NCI-H2171 (cell line): ENCODE measurements around the gene BTF3.
A peak's percentile ranks its signal among the peaks of the same experiment; 100 is the strongest.
"Not testable (repeated sequence)": the region's sequence is repeated elsewhere in the genome, so short reads cannot be mapped to it uniquely, and the experiment has no call there.

Experiments used
- DNase-seq: peaks from one replicate; lab custom pipeline; 2025; lab: John Stamatoyannopoulos, UW

BTF3 gene

DNA sequence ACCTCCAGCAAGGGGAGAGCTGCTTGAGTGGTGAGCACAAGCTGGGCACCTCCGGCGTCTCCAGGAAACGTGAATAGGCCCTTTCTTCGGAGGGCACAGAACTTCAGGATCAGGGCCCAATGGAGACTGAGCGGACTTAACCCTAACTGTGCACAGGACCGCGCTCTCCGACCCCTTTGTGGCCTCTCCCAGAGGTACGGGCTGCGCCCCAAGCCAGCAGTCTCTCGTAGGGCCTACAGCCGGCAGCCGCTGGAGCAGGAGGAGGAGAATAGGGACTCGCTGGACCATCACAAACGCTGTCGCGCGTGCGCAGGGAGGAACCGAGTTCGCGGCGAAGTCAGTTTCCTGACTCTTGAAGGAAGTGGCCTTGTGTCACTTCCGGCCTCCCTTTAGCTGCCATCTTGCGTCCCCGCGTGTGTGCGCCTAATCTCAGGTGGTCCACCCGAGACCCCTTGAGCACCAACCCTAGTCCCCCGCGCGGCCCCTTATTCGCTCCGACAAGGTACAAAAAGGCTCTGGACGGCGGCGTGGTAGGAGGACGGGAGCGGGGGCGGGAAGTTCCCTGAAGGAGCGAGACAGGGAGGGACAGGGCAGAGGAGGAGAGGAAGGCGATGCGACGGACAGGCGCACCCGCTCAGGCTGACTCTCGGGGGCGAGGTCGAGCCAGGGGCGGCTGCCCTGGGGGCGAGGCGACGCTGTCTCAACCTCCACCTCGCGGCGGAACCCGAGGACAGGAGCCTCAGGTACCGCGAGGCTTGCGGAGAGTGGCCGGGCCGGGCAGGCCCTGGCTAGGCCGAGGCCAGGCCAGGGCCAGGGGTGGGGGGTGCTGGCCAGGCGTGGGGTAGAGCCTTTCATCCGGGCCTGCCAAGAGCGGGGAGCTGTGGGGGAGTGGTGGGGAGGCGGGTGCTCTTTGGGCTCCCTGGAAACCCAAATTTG, at the start of gene BTF3:
Gene BTF3 (plus strand): TSS at position 386 of the 936 bp plus-strand sequence. CDS start 226 bp downstream, at position 612.
- peak; percentile 79 for DNase-seq

DNA sequence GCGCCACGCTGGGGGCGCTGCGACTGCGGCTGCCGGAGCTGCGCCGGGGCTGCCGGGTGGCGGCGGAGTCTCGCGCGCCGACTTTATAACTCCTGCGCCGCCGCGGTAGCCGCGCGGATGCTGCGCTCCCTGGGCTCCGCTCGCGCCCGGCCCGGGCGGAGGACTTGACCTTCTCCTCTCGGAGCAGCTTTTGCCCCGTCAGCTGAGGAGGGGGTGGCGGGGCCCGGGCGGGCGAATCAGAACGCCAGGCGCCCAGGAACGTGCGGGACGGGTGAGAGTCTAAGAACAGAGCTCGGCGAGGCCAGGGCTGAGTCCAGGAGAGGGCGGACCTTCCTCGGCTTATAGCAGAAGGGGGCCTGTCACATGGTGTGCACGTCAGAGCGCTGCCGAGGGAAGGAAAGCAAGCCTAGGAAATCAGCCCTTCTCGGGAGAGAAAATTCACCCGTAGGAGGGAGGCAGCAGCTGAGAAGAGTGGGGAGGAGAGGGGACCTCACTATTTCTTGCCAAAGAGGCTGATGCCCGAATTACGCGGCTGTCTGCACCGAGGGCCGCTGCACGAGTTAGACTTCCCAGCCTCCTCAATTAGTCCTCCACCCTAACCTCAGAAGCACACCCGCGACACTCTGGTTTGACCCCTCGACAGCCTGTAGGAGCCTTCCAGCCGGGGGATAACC, 49.6 kb upstream of the BTF3 start, which contains the start of gene FOXD1:
Gene FOXD1 (minus strand): TSS at position 315 of the 674 bp plus-strand sequence. CDS start 415 bp downstream, outside the sequence.
- peak; percentile 57 for DNase-seq

DNA sequence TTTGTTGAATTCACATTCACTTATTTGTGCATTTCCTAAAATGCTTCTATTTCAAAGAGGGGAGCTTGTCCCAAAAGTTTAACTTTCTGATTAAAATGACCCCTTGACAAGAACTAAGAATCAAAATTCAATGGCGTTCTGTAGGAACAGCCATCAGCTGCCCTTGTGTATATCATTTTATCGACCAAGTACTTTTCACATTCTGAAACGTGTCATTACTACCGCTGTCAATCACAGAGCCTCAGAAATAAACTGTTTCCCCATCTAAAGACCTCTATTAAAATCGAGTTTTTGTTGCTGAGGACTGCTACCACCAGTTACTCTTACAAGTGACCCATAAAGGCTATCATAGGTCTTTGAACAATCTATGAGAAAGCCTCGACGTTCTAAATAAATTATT, 48.1 kb upstream of the BTF3 start:
- DNase-seq = no peak

DNA sequence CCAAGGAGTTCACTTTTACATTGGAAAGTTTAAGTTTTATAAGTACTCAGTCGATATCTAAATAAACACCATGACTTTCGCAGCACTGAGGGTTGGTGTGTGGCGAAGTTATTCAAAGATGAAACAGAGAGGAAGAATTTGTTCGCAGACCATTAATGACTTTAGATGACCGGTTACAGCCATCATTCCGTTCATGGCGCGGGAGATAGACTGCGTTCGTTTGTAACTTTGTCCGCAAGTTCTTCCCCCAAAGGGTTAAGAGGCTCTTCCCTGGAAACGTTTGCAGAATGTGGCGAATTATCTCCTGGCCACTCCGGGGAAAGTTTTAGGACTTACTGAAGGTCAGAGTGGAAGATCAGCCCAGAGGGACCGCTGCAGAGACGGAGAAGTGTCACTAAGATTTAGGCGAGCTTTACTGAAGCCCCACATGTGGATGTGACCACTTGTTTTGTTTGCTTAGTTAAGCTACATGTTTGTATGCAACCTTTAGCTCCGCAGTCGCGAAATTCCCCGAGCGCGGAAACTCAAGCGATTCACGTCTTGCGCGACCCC, 47.5 kb upstream of the BTF3 start:
- DNase-seq = no peak

DNA sequence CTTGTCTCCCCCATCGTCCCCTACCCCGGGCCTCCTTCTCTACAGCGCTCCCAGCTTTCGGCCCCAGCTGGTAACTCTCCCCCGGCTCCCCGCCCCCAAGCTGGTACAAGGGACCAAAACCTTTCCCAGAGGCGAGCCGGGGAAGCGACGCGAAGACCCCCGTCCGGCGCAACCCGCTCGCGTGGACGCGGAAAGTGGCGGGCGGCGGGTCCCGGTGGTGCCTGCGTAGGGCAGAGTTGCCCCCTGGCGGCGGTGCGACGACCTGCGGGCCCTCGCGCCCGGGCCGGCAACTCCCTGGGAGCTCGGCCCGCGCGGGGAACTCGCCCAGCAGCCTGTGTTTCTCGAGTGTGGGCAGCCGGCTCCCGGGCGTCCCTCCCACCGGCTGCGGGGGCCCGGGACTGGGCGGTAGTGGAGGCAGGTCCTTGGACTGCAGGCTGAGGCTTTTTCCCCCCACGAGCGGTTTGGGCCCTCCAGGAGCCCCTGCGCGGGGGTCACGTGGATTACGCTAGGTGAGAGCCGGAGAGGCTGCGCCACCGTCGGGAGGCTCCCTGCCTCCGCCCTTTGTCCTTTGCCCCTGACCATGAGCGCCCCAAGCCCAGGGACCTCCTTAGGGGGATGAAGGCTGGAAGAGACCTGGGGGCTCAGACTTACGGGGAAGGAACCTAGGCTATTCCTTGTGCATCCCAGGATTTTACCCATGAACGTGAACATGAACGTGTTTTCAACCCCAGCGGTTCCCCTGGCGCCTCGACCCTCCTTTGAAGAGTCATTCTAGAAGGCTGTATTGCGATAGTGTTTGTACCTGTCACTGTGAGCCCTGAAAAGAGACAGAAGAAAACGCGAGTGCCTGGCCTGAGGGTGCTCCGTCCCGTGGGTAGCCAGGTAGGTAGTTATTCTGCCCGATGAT, 46.8 kb upstream of the BTF3 start:
- DNase-seq = no peak

DNA sequence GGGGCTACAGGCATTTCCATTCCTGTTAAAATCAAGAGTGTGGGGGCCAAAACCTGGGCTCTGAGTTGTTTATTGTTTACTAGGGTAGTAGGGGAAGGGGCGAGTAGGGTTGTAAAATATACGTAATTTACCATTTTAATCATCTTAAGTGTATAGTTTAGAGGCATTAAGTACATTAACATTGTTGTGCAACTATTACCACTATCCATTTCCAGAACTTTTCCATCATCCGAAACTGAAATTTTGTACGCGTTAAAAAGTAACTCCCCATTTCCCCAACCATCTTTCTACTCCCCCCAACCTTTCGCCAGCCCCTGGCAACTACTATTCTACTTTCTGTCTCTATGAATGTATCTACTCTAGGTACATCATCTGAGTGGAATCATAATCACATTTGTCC, 46.0 kb upstream of the BTF3 start:
- DNase-seq = no peak

DNA sequence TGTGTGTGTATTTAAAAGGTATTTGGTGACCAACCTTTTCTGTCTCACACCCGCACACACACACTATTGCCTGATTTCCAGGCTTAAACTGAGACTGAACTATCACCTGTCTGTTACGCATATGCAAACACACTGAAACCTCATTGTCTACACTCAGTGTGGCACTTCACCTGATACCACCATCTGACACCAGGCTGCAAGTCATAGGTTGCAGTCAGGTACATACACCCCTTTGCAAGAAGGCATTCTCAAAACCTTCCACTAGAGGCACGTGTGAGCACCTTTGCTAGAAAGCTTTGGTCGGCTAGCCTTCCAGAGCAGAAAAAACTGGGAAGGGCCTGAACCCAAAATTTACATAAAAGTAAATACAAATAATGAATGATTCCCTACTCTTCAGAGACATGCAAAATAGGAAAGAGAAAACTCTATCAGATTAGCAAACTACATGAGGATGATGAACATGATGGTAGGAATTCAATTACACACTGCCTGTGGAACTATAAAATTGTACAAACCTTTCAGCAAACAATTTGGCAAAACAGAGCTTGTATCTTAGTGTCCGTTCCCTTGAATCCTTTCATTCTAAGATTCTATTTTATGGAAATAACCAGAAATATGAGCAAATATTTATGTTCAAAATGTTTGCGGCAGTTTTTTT, 43.7 kb upstream of the BTF3 start:
- DNase-seq = peak; percentile 51

DNA sequence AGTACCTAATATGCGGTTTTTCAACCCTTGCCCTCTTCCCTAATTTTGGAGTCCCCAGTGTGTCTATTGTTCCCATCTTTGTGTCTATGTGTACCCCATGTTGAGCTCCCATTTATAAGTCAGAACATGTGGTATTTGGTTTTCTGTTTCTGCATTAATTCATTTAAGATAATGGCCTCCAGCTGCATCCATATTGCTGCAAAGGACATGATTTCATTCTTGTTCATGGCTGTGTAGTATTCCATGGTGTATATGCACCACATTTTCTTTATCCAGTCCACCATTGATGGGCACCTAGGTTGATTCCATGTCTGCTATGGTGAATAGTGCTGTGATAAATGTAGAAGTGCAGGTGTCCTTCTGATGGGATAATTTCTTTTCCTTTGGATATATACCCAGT, 41.8 kb upstream of the BTF3 start:
- DNase-seq = not testable (repeated sequence)

DNA sequence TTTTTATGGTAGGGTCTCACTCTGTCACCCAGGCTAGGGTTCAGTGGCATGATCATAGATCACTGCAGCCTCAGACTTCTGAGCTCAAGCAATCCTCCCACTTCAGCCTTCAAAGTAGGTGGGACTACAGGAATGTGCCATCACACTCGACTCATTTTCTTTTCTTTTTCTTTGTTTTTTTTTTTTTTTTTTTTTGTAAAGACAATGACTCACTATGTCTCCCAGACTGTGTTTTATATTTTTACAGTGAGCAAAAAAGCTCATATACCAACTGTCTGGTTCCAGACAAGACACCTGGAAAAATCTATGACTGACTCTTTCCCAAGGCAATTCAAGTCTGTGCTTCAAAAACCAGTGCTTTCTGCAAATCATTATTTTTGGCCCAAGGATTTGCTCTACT, 38.9 kb upstream of the BTF3 start:
- DNase-seq = no peak

DNA sequence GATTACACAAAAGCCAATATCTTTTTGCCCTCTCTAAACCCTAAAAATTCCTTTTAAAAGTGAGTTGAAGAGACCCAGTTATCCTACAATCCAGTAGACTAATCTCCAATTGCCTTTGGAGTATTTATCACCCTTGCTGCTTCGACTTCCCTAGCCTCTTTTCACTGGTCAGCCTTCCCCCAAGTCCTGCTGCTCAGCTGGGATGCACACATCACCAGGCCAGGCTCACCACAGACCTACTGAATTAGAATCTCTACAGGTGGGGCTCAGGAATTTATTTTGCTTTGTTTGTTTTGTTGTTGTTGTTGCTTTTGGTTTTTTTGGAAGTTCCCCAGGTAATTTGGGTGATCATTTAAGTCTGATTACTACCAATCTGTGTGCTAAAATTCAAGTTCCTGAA, 38.1 kb upstream of the BTF3 start:
- no peak for DNase-seq

DNA sequence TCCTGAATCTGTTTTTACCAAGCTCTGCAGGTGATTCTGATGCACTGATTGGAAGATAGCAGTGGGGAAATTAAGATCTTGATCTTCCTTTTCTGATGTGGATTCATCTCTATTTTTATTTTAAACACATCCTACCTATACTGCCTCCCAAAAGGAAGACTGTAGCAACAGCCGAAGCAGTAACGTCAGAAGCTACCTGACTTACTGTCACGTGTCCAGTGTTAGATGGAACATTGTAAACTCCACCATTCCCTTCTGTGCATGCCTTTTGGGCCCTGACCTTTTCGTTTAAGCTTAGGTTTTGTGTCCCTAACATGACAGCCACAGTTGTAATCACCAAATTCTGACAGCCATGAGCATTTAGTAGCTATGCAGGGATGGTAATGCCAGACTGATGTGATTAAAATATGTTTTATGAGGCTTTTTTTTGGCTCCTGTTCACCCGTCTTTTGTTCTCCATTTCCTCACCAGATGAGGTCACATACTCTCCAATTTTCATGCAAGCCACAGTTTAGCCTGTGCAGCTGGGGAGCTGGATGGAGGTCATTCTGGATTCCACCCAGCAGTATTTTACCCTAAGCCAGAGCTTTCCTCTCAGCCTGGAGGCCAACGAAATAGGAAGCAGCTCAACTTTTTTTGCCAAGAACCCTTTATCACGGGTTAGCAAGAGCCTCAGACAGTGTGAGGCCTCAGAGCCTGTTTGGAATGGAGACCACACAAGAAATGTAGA, 34.1 kb upstream of the BTF3 start:
- DNase-seq = no peak

DNA sequence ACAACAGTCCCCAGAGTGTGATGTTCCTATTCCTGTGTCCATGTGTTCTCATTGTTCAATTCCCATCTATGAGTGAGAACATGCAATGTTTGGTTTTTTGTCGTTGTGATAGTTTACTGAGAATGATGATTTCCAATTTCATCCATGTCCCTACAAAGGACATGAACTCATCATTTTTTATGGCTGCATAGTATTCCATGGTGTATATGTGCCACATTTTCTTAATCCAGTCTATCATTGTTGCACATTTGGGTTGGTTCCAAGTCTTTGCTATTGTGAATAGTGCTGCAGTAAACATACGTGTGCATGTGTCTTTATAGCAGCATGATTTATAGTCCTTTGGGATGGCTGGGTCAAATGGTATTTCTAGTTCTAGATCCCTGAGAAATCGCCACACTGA, 29.6 kb upstream of the BTF3 start:
- DNase-seq = not testable (repeated sequence)

DNA sequence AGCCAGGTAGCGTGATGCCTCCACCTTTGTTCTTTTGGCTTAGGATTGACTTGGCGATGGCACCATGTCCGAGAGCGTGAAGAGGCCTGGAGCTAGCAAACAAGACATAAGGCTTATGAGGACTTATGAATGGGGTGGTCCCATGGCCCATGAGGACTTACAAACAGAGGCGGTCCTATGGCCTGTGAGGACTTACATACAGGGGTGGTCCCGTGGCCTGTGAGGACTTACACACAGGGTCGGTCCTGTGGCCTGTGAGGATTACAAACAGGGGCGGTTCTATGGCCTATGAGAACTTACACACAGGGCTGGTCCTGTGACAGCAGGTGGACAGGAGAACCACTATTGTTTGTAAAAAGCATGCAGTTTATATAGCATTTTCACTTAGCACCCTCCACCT, 28.4 kb upstream of the BTF3 start:
- no peak for DNase-seq

DNA sequence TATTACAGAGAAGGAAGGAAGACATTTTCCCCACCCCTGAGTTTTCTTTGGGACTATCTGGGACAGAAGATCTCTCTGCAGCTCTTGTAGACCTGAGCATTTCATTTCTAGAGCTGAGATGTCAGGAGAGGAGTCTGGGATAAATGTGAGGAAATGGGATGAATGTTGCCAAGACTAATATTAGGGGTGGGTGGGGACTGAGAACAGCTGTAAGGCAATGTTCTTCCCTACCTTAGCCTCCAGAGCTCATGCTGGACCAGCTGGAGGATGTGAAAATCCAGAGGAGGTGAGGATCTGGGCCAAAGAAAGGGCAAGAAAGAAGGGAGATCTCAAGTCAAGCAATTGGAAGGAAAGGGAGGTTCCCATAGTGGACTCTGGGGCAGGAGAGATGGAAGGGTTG, 26.6 kb upstream of the BTF3 start:
- DNase-seq = no peak

DNA sequence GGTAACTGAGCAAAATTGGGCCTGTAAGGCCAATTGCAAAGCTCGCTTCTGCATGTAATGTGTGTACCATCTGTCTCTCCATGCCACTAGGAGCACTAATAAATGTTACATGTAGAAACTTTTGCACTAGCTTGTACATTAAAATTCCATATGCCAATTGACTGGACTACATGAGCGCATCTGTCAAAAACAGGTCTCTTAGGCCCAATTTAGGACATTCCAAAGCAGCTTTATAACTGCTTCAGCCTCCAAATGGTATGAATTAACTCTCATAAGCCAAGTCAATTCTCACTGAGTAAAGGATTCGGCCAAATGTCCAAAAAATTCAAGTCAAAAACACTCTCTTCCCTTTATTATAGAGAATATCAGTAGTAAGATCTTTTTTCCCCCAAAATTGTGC, 26.1 kb upstream of the BTF3 start:
- DNase-seq = no peak

DNA sequence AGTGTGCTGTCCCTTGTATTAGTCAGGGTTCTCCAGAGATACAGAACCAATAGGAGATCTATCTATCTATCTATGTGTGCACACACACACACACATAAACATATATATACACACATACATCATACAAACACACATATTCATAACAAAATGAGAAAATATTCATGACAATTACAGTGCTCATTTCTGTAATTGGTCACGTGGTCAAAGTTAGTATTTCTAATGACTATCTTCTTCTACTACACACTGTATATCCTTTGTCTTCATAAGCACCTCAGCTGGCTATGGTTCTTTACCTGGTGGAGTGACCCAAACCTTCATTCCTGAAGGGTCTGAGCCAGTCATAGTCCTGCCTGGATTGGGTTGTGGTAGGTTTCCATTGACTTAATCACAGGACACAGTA, 17.7 kb upstream of the BTF3 start:
- DNase-seq = no peak

DNA sequence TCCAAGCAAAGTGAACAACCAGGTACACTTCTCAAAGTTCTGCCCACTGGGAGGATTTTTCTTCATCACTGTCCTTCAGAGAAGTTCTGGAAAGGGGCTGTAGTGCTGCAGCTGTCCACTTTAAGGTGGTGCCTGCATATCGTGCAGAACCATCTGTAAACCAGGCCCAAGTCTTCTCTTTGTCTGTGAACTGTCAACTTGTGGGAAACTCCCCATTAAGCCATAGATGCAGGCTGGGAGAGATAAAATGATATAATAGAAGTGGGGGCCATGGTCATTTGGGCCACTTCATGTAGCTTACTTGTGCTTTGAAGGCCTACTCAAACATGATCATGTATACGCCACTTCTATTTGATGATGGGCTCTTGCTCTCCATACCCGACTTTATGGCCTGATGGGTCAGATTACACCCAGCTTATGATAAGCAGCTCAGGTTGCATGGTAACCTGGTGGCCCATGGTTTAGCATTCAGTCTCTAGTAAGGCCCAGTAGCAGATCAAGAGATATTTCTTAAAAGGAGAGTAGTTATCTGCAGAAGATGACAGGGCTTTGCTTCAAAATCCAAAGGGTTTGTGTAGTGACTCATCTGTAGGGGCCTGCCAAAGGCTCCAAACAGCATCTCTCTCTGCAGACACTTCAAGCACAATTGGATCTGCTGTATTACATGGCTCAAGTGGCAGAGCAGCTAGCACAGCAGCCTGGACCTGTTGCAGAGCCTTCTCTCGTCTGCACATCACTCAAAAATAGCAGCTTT, 15.7 kb upstream of the BTF3 start:
- DNase-seq = no peak

DNA sequence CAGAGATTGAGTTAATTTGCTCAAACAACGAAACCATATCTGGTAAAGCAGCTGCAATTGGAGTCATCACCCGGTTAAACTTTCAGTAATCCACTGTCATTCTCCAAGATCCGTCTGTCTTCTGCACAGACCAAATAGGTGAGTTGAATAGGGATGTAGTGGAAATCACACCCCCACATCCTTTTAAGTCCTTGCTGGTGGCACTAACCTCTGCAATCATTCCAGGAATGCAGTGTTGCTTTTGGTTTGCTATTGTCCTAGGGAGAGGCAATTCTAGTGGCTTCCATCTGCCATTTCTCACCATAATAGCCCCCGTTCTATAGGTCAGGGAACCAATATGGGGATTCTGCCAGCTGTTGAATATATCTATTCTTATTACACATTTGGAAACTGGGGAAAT, 14.6 kb upstream of the BTF3 start:
- DNase-seq = no peak

DNA sequence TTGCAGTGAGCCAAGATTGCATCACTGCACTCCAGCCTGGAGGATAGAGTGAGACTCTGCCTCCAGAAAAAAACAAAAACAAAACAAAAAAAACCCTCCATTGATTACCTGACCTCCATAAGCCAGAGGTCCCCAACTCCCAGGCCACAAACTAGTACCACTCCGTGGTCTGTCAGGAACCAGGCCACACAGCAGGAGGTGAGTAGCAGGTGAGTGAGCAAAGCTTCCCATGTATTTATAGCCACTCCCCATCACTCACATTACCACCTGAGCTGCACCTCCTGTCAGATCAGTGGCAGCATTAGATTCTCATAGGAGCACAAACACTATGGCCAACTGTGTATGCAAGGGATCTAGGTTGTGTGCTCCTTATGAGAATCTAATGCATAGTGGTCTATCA, 13.7 kb upstream of the BTF3 start:
- DNase-seq = no peak

DNA sequence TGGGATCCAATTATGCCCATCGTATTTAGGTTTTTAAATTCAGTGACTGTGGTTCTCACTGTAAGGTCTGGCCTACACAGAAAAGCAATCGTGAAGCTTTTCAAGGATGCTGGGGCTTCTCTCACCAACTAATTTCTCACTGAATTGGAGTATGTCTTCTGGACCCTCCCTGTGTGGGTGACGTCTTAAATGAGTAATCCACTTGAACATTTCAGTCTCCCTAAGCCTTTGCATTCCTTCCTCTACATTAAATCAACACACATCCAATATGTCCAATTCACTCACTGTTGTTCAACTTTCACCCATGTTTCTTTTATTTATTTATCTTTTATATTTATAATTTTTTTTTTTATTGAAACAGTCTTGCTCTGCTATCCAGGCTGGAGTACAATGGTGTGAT, 12.5 kb upstream of the BTF3 start:
- DNase-seq = no peak
